Measurements from ENCODE around the gene LPAR1.

The LPAR1 gene

DNA sequence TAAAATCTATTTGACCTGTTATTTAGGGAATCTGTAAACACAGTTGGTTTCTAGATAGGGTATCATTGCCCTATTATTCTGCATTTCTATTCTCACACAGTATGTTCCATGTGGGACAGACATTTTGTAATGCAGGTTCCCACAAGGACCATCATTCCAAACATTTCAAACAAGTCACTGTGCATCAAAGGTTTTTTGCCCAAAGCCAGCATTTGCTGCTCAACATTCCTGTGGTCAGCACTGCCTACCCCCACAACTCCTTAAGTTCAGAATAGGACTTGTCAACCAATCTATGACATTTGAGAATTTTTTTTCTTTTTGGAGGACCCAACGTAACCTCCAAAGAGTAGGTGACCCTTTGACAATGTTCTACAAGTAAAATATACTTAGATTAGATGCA lies 95.7 kb downstream of the LPAR1 start:
- Histone ChIP-seq H3K79me2 (ENCODE audit: insufficient read depth, low read length) (no peaks in the 10 kb centered on the region), H3K36me3 (ENCODE audit: insufficient read depth, low read length) (no peaks in the 10 kb centered on the region), H3F3A (ENCODE audit: low read depth) (no peaks in the 10 kb centered on the region), H3K4me2 (ENCODE audit: low read depth, low read length, poor library complexity, severe bottlenecking) (no peak overlapping the region), H3K9me3 (ENCODE audit: insufficient read depth, low read depth, low read length) (no peaks in the 10 kb centered on the region; the same call in 1 of the 2 replicates), H3K9me2 (replicated peaks; ENCODE audit: low read depth, low read length) (no peaks in the 10 kb centered on the region), H3K27me3 (ENCODE audit: insufficient read depth, low read length, poor library complexity, severe bottlenecking) (no peaks in the 10 kb centered on the region), H4K20me1 (ENCODE audit: insufficient read depth, low read length, poor library complexity, severe bottlenecking) (no peaks in the 10 kb centered on the region), H2AFZ (ENCODE audit: low read length) (no peak overlapping the region), H3K4me1 (ENCODE audit: insufficient read depth, low read length, poor library complexity, severe bottlenecking) (no peaks in the 10 kb centered on the region), H3K4me3 (ENCODE audit: low read length, poor library complexity, severe bottlenecking) (no peak overlapping the region), H3K9ac (ENCODE audit: low read depth, low read length, poor library complexity, severe bottlenecking) (no peak overlapping the region)
- TF ChIP-seq, protein P1, sequence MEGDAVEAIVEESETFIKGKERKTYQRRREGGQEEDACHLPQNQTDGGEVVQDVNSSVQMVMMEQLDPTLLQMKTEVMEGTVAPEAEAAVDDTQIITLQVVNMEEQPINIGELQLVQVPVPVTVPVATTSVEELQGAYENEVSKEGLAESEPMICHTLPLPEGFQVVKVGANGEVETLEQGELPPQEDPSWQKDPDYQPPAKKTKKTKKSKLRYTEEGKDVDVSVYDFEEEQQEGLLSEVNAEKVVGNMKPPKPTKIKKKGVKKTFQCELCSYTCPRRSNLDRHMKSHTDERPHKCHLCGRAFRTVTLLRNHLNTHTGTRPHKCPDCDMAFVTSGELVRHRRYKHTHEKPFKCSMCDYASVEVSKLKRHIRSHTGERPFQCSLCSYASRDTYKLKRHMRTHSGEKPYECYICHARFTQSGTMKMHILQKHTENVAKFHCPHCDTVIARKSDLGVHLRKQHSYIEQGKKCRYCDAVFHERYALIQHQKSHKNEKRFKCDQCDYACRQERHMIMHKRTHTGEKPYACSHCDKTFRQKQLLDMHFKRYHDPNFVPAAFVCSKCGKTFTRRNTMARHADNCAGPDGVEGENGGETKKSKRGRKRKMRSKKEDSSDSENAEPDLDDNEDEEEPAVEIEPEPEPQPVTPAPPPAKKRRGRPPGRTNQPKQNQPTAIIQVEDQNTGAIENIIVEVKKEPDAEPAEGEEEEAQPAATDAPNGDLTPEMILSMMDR (conservative IDR thresholded peaks at IDR 0.05; ENCODE audit: low read length): no peak
- no peak for TF ChIP-seq EZH2phosphoT487 (IDR thresholded peaks at IDR 0.05; ENCODE audit: borderline replicate concordance)

DNA sequence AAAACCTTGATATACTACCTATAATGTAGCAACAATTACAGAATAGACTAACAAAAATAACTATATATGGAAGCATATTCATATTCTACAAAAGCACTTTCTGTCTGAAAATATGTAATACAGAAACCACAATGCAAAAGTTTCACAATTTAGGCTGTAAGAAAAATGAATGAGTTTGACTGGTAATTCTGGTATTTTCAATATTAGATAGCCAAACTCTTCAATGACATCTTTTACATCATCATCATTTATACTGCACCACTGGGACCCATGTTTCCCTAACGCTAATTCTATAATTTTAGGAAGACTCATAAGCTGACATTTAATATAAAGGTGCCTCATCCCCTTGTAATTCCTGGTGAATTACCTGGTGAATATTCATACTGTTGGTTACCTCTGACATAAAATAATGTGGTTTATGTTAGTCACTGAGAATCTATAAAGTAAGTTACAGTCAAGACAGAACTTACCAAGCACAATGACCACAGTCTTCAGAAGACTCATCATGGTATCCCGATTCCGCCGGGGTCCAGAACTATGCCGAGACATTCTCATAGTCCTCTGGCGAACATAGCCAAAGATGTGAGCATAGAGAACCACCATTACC lies 97.2 kb downstream of the LPAR1 start:
- no peaks in the 10 kb centered on the region for H3K79me2 ChIP-seq (ENCODE audit: insufficient read depth, low read length)
- no peak for TF ChIP-seq EZH2phosphoT487 (IDR thresholded peaks at IDR 0.05; ENCODE audit: borderline replicate concordance)
- TF ChIP-seq, protein P1 (conservative IDR thresholded peaks at IDR 0.05; ENCODE audit: low read length): no peak

DNA sequence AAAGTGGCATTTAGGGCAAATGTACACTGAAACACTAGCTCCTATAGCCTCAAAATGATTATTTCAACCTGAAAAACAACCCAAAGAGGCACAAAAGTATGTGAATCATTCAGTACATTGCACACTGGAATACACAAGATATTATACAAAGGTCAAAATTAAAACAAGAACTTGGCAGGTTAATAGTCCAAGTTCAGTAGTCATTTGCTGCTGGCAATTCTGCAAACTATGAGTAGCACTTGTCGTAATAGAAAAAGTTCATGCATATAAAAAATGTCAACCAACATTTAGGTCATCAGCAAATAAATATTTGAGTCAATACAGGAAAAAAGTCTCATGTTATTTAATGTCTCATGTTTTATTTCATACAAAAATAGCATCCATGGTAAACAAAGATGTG lies 98.7 kb downstream of the LPAR1 start:
- TF ChIP-seq, protein P1 (conservative IDR thresholded peaks at IDR 0.05; ENCODE audit: low read length): no peak
- TF ChIP-seq EZH2phosphoT487 (IDR thresholded peaks at IDR 0.05; ENCODE audit: borderline replicate concordance): no peak
- no peak overlapping the region for H3K4me2 ChIP-seq (ENCODE audit: low read depth, low read length, poor library complexity, severe bottlenecking)
- H3K4me1 ChIP-seq (ENCODE audit: insufficient read depth, low read length, poor library complexity, severe bottlenecking): no peaks in the 10 kb centered on the region
- no peaks in the 10 kb centered on the region for H3K27me3 ChIP-seq (ENCODE audit: insufficient read depth, low read length, poor library complexity, severe bottlenecking)
- no peak overlapping the region for H3K9ac ChIP-seq (ENCODE audit: low read depth, low read length, poor library complexity, severe bottlenecking)
- no peaks in the 10 kb centered on the region for H3K79me2 ChIP-seq (ENCODE audit: insufficient read depth, low read length)
- H2AFZ ChIP-seq (ENCODE audit: low read length): no peak overlapping the region
- no peaks in the 10 kb centered on the region for H3F3A ChIP-seq (ENCODE audit: low read depth)
- H3K9me3 ChIP-seq (ENCODE audit: insufficient read depth, low read depth, low read length): no peaks in the 10 kb centered on the region
- H3K9me2 ChIP-seq (replicated peaks; ENCODE audit: low read depth, low read length): no peaks in the 10 kb centered on the region
- no peaks in the 10 kb centered on the region for H3K36me3 ChIP-seq (ENCODE audit: insufficient read depth, low read length)
- H3K4me3 ChIP-seq (ENCODE audit: low read length, poor library complexity, severe bottlenecking): no peak overlapping the region
- H4K20me1 ChIP-seq (ENCODE audit: insufficient read depth, low read length, poor library complexity, severe bottlenecking): no peaks in the 10 kb centered on the region

More for the DNA sequence above, 97.2 kb downstream of the LPAR1 start:
- no peak overlapping the region for H2AFZ ChIP-seq (ENCODE audit: low read length)
- no peaks in the 10 kb centered on the region for H3K27me3 ChIP-seq (ENCODE audit: insufficient read depth, low read length, poor library complexity, severe bottlenecking)
- no peak overlapping the region for H3K4me3 ChIP-seq (ENCODE audit: low read length, poor library complexity, severe bottlenecking)
- no peak overlapping the region for H3K9ac ChIP-seq (ENCODE audit: low read depth, low read length, poor library complexity, severe bottlenecking)
- H4K20me1 ChIP-seq (ENCODE audit: insufficient read depth, low read length, poor library complexity, severe bottlenecking): no peaks in the 10 kb centered on the region
- H3K9me2 ChIP-seq (replicated peaks; ENCODE audit: low read depth, low read length): no peaks in the 10 kb centered on the region
- H3F3A ChIP-seq (ENCODE audit: low read depth): no peaks in the 10 kb centered on the region
- H3K4me2 ChIP-seq (ENCODE audit: low read depth, low read length, poor library complexity, severe bottlenecking): no peak overlapping the region
- no peaks in the 10 kb centered on the region; the same call in 1 of the 2 replicates for H3K9me3 ChIP-seq (ENCODE audit: insufficient read depth, low read depth, low read length)
- H3K4me1 ChIP-seq (ENCODE audit: insufficient read depth, low read length, poor library complexity, severe bottlenecking): no peaks in the 10 kb centered on the region
- H3K36me3 ChIP-seq (ENCODE audit: insufficient read depth, low read length): no peaks in the 10 kb centered on the region
